Measurements from ENCODE around the gene DMAC2. TPM values are rescaled to one million over a fixed set of nuclear protein-coding genes. Genes with fewer than 3 reads are reported as not detected.

The DMAC2 gene
- total and polyA plus RNA-seq, 2 donors (not counting 3 experiments of a cell fraction or from before 2014, with no cell fraction given) = 65.4 to 137 TPM

- Histone ChIP-seq H3K36me3 (ENCODE audit: control insufficient read depth in 2 of 2, extremely low read depth in 1 of 2, insufficient read depth in 2 of 2, low read length in 2 of 2) (peaks cover 0 to 37% of the 10 kb centered on the region in 2 experiments), H3K79me2 (ENCODE audit: control insufficient read depth, insufficient read depth, low read length) (peaks cover 5% of the 10 kb centered on the region), H3K4me2 (ENCODE audit: insufficient read depth, low read length) (no peak overlapping the region), H4K20me1 (replicated peaks; ENCODE audit: control insufficient read depth, extremely low read depth, insufficient read depth, low read length) (no peaks in the 10 kb centered on the region), H2AFZ (ENCODE audit: low read depth, low read length) (no peak overlapping the region), H3K4me1 (ENCODE audit: control insufficient read depth, extremely low read depth, insufficient read depth, low read length) (peaks cover 8% of the 10 kb centered on the region), H3K9ac (replicated peaks; ENCODE audit: extremely low read depth, insufficient read depth, low read length) (no peak overlapping the region), H3K27ac (ENCODE audit: insufficient read depth, low read depth, low read length) (no peak overlapping the region), H3K4me3 (replicated peaks in 1 of 3; ENCODE audit: insufficient read depth in 1 of 3, low read depth in 1 of 3, low read length in 3 of 3) (no peak overlapping the region), H3K9me1 (replicated peaks; ENCODE audit: control insufficient read depth, extremely low read depth, insufficient read depth, low read length) (no peaks in the 10 kb centered on the region), H3K27me3 (ENCODE audit: control insufficient read depth in 2 of 2, insufficient read depth in 2 of 2, low read length in 2 of 2) (no peaks in the 10 kb centered on the region), H3K9me3 (replicated peaks; ENCODE audit: control insufficient read depth, insufficient read depth, low read length) (no peaks in the 10 kb centered on the region)
- no peak for TF ChIP-seq POLR2A (IDR thresholded peaks at IDR 0.05; ENCODE audit: low read depth, low read length)
- TF ChIP-seq MAX (IDR thresholded peaks at IDR 0.05; ENCODE audit: insufficient read depth, insufficient read length) = no peak
- no peak for TF ChIP-seq CTCF (IDR thresholded peaks at IDR 0.05; ENCODE audit: extremely low read depth in 1 of 2, insufficient read depth in 1 of 2, low read depth in 1 of 2, low read length in 2 of 2)
- no peak for TF ChIP-seq MYC (IDR thresholded peaks at IDR 0.05; ENCODE audit: low read depth, low read length)
- TF ChIP-seq JUN (IDR thresholded peaks at IDR 0.05; ENCODE audit: borderline replicate concordance, insufficient read depth, insufficient read length, low read depth) = no peak
- TF ChIP-seq EZH2 (IDR thresholded peaks at IDR 0.05; ENCODE audit: borderline replicate concordance, low read depth, low read length, severe bottlenecking) = no peak
- no peak for TF ChIP-seq POLR2AphosphoS5 (IDR thresholded peaks at IDR 0.05; ENCODE audit: insufficient read depth, low read depth, low read length)
- TF ChIP-seq GATA2 (IDR thresholded peaks at IDR 0.05; ENCODE audit: insufficient read depth, insufficient read length, low read depth, low read length) = no peak
- no peak for TF ChIP-seq FOS (IDR thresholded peaks at IDR 0.05; ENCODE audit: borderline replicate concordance, insufficient read depth, low read length)
- DNase-seq (ENCODE audit: low read depth, low spot score) (no peak), FAIRE-seq (no peak)
- dilution Hi-C loops (cut with MboI; ENCODE audit: extremely low pct_ligation_motif_present, low sequenced_read_pairs) (no loop called here), intact Hi-C loops (cut with micrococcal nuclease) (no loop called here)
- CTCF ChIA-PET = no interaction called here
- no TSS peak for BruUV-seq (replicated peaks)
- POLR2A ChIA-PET = no interaction called here
Observed at GRCh38 chr19:41422456-41422855, 17.3 kb downstream of the DMAC2 start.

Data from endothelial cell of umbilical vein (primary cell).